HepG2 (cell line): ENCODE results near the gene DHRS1. TPM values are rescaled to one million over a fixed set of nuclear protein-coding genes. Genes with fewer than 3 reads are reported as not detected.

ENCODE experiments used
- AGO1 ChIP-seq: fragments of 200-400 bp; formaldehyde crosslinking; IDR thresholded peaks from 2 replicates; pipeline ENCODE4 v1.6.1; 2017; ENCODE audit warnings: mild to moderate bottlenecking, low read depth, low read length, moderate library complexity; ENCODE audit not compliant: poor library complexity, severe bottlenecking
- CBX1 ChIP-seq: IDR thresholded peaks from one replicate; pipeline ENCODE4 v1.6.1; 2016; ENCODE audit warnings: antibody characterized with exemption, low read depth
- CBX5 ChIP-seq: sonication (generic); formaldehyde crosslinking; IDR thresholded peaks from 2 replicates; pipeline ENCODE4 v1.4.0; 2020; ENCODE audit warnings: missing genetic modification reagents, borderline replicate concordance
- EED ChIP-seq: sonication (generic); formaldehyde crosslinking; IDR thresholded peaks from 2 replicates; pipeline ENCODE4 v1.5.0; 2020; ENCODE audit warnings: mild to moderate bottlenecking, missing genetic modification reagents
- ETV6 ChIP-seq: sonication (generic); formaldehyde crosslinking; conservative IDR thresholded peaks from 2 replicates; pipeline ENCODE4 v1.4.0; 2020; ENCODE audit warnings: missing genetic modification reagents
- ONECUT2 ChIP-seq: sonication (generic); formaldehyde crosslinking; IDR thresholded peaks from 2 replicates; pipeline ENCODE4 v1.4.0; 2020; ENCODE audit warnings: missing genetic modification reagents
- PAX8 ChIP-seq: sonication (generic); formaldehyde crosslinking; IDR thresholded peaks from 2 replicates; pipeline ENCODE4 v1.8.0; 2022; ENCODE audit warnings: mild to moderate bottlenecking, missing genetic modification reagents, borderline replicate concordance
- PLRG1 ChIP-seq: fragments of 450-650 bp; conservative IDR thresholded peaks from 2 replicates; pipeline ENCODE4 v1.6.1; 2016
- RBAK ChIP-seq: sonication (generic); formaldehyde crosslinking; IDR thresholded peaks from 2 replicates; pipeline ENCODE4 v1.5.1; 2020; ENCODE audit warnings: mild to moderate bottlenecking, missing genetic modification reagents
- RNF2 ChIP-seq: fragments of 450-650 bp; conservative IDR thresholded peaks from 2 replicates; pipeline ENCODE4 v1.6.1; 2016; ENCODE audit warnings: low read depth
- SETDB1 ChIP-seq: sonication (generic); formaldehyde crosslinking; IDR thresholded peaks from 2 replicates; pipeline ENCODE4 v1.5.1; 2020; ENCODE audit warnings: missing genetic modification reagents, mild to moderate bottlenecking, borderline replicate concordance
- SMYD3 ChIP-seq: sonication (generic); formaldehyde crosslinking; IDR thresholded peaks from 2 replicates; pipeline ENCODE4 v1.8.1; 2023; ENCODE audit warnings: mild to moderate bottlenecking, missing genetic modification reagents
- SP5 ChIP-seq: IDR thresholded peaks from 2 replicates; pipeline ENCODE4 v1.6.1; 2016; ENCODE audit warnings: low read depth, borderline replicate concordance
- SRSF9 ChIP-seq: fragments of 200-400 bp; formaldehyde crosslinking; IDR thresholded peaks from 2 replicates; pipeline ENCODE4 v1.6.1; 2018; ENCODE audit warnings: borderline replicate concordance, mild to moderate bottlenecking, low read depth, low read length; ENCODE audit not compliant: insufficient read depth, poor library complexity, severe bottlenecking
- TGIF2 ChIP-seq: IDR thresholded peaks from 2 replicates; pipeline ENCODE4 v1.6.1; 2016; ENCODE audit warnings: control low read depth, missing compliant biosample characterization
- TRAFD1 ChIP-seq: sonication (generic); formaldehyde crosslinking; IDR thresholded peaks from 2 replicates; pipeline ENCODE4 v1.5.1; 2020; ENCODE audit warnings: missing genetic modification reagents, mild to moderate bottlenecking, borderline replicate concordance
- ZFX ChIP-seq: sonication (generic); formaldehyde crosslinking; IDR thresholded peaks from 2 replicates; pipeline ENCODE4 v1.4.0; 2020; ENCODE audit warnings: mild to moderate bottlenecking, low read depth, missing genetic modification reagents, moderate library complexity
- ZKSCAN5 ChIP-seq: sonication (generic); formaldehyde crosslinking; IDR thresholded peaks from 2 replicates; pipeline ENCODE4 v1.5.1; 2020; ENCODE audit warnings: mild to moderate bottlenecking, missing genetic modification reagents
- ZNF33A ChIP-seq: sonication (generic); formaldehyde crosslinking; IDR thresholded peaks from 2 replicates; pipeline ENCODE4 v1.5.1; 2020; ENCODE audit warnings: missing genetic modification reagents, mild to moderate bottlenecking, moderate library complexity, borderline replicate concordance
- ZNF430 ChIP-seq: sonication (generic); formaldehyde crosslinking; IDR thresholded peaks from 2 replicates; pipeline ENCODE4 v1.9.0; 2021; ENCODE audit warnings: mild to moderate bottlenecking, missing genetic modification reagents
- ZNF558 ChIP-seq: sonication (generic); formaldehyde crosslinking; IDR thresholded peaks from 2 replicates; pipeline ENCODE4 v1.9.0; 2022; ENCODE audit warnings: mild to moderate bottlenecking, missing genetic modification reagents, borderline replicate concordance
- ZNF562 ChIP-seq: sonication (generic); formaldehyde crosslinking; IDR thresholded peaks from 2 replicates; pipeline ENCODE4 v1.8.0; 2022; ENCODE audit warnings: missing genetic modification reagents, borderline replicate concordance
- ZNF607 ChIP-seq: sonication (generic); formaldehyde crosslinking; IDR thresholded peaks from 2 replicates; pipeline ENCODE4 v1.5.1; 2020; ENCODE audit warnings: missing genetic modification reagents, mild to moderate bottlenecking, borderline replicate concordance
- ZSCAN20 ChIP-seq: sonication (generic); formaldehyde crosslinking; IDR thresholded peaks from 2 replicates; pipeline ENCODE4 v1.4.0; 2020; ENCODE audit warnings: missing genetic modification reagents, mild to moderate bottlenecking, borderline replicate concordance
- ZSCAN9 ChIP-seq: IDR thresholded peaks from 2 replicates; pipeline ENCODE4 v1.6.1; 2016; ENCODE audit warnings: borderline replicate concordance
- polyA plus RNA-seq, 8 experiments: library from polyadenylated mRNA; depleted of rRNA in 3 of 8; stranded (reverse) in 7 of 8; unstranded in 1 of 8; fragments of >200 nt; fragmentation: Illumina TruSeq in 4 of 8; extraction: Trizol in 4 of 8; gene quantifications; 2 replicates each; pipeline versions ENCODE4 v1.2.1 to v1.2.3, GENCODE V29; 2011 to 2016; ENCODE audit warnings: low read depth in 4 of 8, missing spikeins in 1 of 8, mixed read lengths in 1 of 8; ENCODE audit not compliant: insufficient read depth in 1 of 8
- total RNA-seq, 5 experiments: library from RNA; depleted of rRNA; stranded (reverse); fragments of >200 nt; fragmentation: Illumina TruSeq; extraction: Trizol; gene quantifications; 2 replicates each; pipeline ENCODE4 v1.2.3, GENCODE V29; 2016; ENCODE audit warnings: low read depth in 1 of 5
- TF ChIP-seq, protein P1 (sequence below): sonication (generic); formaldehyde crosslinking; conservative IDR thresholded peaks from 2 replicates; pipeline ENCODE4 v1.8.0; 2022; ENCODE audit warnings: mild to moderate bottlenecking, moderate library complexity, missing genetic modification reagents

Gene DHRS1
- total and polyA plus RNA-seq, 2 of the 13 experiments (the other 11 are each of a cell fraction or from before 2014, with no cell fraction given) = 49.8 to 60.8 TPM

DNA sequence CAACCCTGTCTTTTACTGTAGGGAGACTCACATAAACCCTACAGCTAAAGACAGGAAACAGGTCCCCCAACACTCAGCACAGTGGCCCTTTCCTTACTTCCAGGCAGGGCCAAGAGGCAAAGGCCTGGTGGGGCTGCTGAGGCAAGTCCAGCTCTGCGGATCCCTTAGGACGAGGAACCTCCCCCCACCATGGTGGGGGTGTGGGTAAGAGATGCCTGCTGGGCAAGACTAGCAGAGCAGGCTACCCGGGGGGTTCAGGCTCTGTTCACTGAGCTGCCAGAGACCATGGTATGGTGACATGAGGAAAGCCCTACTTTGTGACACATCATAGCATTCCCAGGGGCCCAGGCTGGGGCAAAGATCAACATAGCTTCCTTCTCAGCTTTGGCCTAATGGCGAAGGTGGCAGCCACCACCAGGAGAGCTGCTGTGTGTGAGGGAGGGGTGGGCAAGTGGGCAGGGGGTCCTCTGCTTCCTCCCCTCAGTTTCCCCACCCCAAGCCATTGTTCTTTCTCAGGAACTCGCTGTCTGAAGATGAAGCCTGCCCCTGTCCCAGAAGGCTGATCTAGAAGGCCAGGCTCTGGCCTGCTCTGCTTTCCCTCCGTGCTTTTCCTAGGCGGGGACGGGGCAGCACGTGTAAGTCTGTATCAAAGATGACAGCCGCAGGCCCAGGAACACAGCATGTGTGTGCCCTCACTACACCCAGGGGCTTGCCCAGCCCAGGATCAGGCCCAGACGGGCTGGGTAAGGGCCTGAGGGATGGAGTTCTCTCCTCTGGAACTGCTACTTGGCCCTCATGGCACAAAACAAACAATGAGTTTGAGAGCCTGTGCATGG, 47.1 kb downstream of the DHRS1 start (continued):
- peak; percentile 36 for TF ChIP-seq CBX1
- TF ChIP-seq ZNF430 (CRISPR knock-in tag) = no peak
- TF ChIP-seq ZFX = peak; percentile 69; the same call in 1 of the 2 replicates
- TF ChIP-seq ZNF562 (CRISPR knock-in tag) = no peak
- no peak for TF ChIP-seq ONECUT2
- TF ChIP-seq TGIF2 = no peak
- TF ChIP-seq SRSF9 = no peak
- peak; percentile 82 for TF ChIP-seq CBX5 (CRISPR knock-in tag)
- TF ChIP-seq SMYD3 (CRISPR knock-in tag) = no peak; the same call in 1 of the 2 replicates
- TF ChIP-seq ZKSCAN5 (CRISPR knock-in tag) = no peak
- TF ChIP-seq RNF2 = 0 out of 2 replicates have a peak, but pooled peaks have one; percentile 52
- no peak for TF ChIP-seq RBAK (CRISPR knock-in tag)
- no peak for TF ChIP-seq ZNF33A (CRISPR knock-in tag)
- no peak; the same call in 1 of the 2 replicates for TF ChIP-seq EED
- TF ChIP-seq SP5 (CRISPR knock-in tag) = 0 out of 2 replicates have a peak, but pooled peaks have one; percentile 15
- TF ChIP-seq AGO1 = peak; percentile 26
- TF ChIP-seq ZNF607 (CRISPR knock-in tag) = no peak; the same call in 1 of the 2 replicates
- TF ChIP-seq SETDB1 (CRISPR knock-in tag) = no peak; the same call in 1 of the 2 replicates
- TF ChIP-seq ETV6 (CRISPR knock-in tag) = 0 out of 2 replicates have a peak, but pooled peaks have one; percentile 23
- TF ChIP-seq ZSCAN9 (CRISPR knock-in tag) = 0 out of 2 replicates have a peak, but pooled peaks have one; percentile 63
- TF ChIP-seq, protein P1, sequence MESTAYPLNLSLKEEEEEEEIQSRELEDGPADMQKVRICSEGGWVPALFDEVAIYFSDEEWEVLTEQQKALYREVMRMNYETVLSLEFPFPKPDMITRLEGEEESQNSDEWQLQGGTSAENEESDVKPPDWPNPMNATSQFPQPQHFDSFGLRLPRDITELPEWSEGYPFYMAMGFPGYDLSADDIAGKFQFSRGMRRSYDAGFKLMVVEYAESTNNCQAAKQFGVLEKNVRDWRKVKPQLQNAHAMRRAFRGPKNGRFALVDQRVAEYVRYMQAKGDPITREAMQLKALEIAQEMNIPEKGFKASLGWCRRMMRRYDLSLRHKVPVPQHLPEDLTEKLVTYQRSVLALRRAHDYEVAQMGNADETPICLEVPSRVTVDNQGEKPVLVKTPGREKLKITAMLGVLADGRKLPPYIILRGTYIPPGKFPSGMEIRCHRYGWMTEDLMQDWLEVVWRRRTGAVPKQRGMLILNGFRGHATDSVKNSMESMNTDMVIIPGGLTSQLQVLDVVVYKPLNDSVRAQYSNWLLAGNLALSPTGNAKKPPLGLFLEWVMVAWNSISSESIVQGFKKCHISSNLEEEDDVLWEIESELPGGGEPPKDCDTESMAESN (CRISPR knock-in tag) = no peak
- no peak for TF ChIP-seq ZNF558
- no peak for TF ChIP-seq PLRG1
- peak; percentile 79; the same call in 1 of the 2 replicates for TF ChIP-seq TRAFD1 (CRISPR knock-in tag)
- peak; percentile 16; the same call in 1 of the 2 replicates for TF ChIP-seq PAX8 (CRISPR knock-in tag)
- TF ChIP-seq ZSCAN20 (CRISPR knock-in tag) = no peak
